ENCODE results near the gene DRG1. TPM values are rescaled to one million over a fixed set of nuclear protein-coding genes. Genes with fewer than 3 reads are reported as not detected.

The DRG1 gene
- polyA plus RNA-seq, 3 donors: 24.7 to 81.3 (median 68.2) TPM

- Mint-ChIP-seq H3K9me3 (peaks cover 0 to 3% (median 0%) of the 10 kb centered on the region in 7 donors), H3K4me1 (no peaks in the 10 kb centered on the region), H3K27me3 (ENCODE audit: low read depth in 3 of 3) (no peaks in the 10 kb centered on the region), H3K36me3 (peaks cover 73 to 94% of the 10 kb centered on the region in 2 donors), H3K4me3 (no peak overlapping the region), H3K27ac (peak overlapping the region in 1 of 7 donors; percentile 40)
- no peaks in the 10 kb centered on the region for H3K9me3 ChIP-seq (replicated peaks in 1 of 2; ENCODE audit: control insufficient read depth in 1 of 2, insufficient read depth in 1 of 2, low read length in 2 of 2)
- intact Hi-C loops (cut with micrococcal nuclease): no loop called here
- no CpG with 5 or more reads among the region's 9 CpGs for WGBS (ENCODE audit: insufficient coverage)
- H3K27ac ChIP-seq (ENCODE audit: low read depth in 1 of 2, low read length in 2 of 2): no peak overlapping the region
- peaks cover 12% of the 10 kb centered on the region for H4K20me1 ChIP-seq (ENCODE audit: insufficient read depth, low read length)
- no peak overlapping the region for H3K4me2 ChIP-seq (replicated peaks; ENCODE audit: extremely low read depth, low read length, poor library complexity, severe bottlenecking)
- no peak for TF ChIP-seq CTCF (IDR thresholded peaks at IDR 0.05)
- no peak for DNase-seq
- no peaks in the 10 kb centered on the region for H3K4me1 ChIP-seq (ENCODE audit: control insufficient read depth in 1 of 2, insufficient read depth in 2 of 2, low read length in 2 of 2)
- H3K4me3 ChIP-seq (replicated peaks in 1 of 3; ENCODE audit: low read depth in 2 of 3, low read length in 3 of 3): no peak overlapping the region
- H3K9ac ChIP-seq (ENCODE audit: insufficient read depth, low read length, poor library complexity, severe bottlenecking): no peak overlapping the region
- H3K79me2 ChIP-seq (ENCODE audit: insufficient read depth, low read length): peaks cover 4% of the 10 kb centered on the region
- H3K36me3 ChIP-seq (replicated peaks in 1 of 2; ENCODE audit: control insufficient read depth in 1 of 2, insufficient read depth in 2 of 2, low read length in 2 of 2): peaks cover 80 to 97% of the 10 kb centered on the region in 2 donors
- H3K27me3 ChIP-seq (ENCODE audit: control insufficient read depth in 2 of 2, insufficient read depth in 2 of 2, low read length in 2 of 2): no peaks in the 10 kb centered on the region
- no peak overlapping the region for H2AFZ ChIP-seq (ENCODE audit: insufficient read depth, low read depth, low read length, poor library complexity, severe bottlenecking)
These were observed 26.1 kb downstream of the DRG1 start for GRCh38 chr22:31425331-31426050.

- H3K4me3 Mint-ChIP-seq: no peak overlapping the region
- H2AFZ ChIP-seq (ENCODE audit: insufficient read depth, low read depth, low read length, poor library complexity, severe bottlenecking): no peak overlapping the region
- H3K4me3 ChIP-seq (replicated peaks in 1 of 3; ENCODE audit: low read depth in 2 of 3, low read length in 3 of 3): no peak overlapping the region
- no peaks in the 10 kb centered on the region for H3K9me3 ChIP-seq (replicated peaks in 1 of 2; ENCODE audit: control insufficient read depth in 1 of 2, insufficient read depth in 1 of 2, low read length in 2 of 2)
- H3K4me2 ChIP-seq (replicated peaks; ENCODE audit: extremely low read depth, low read length, poor library complexity, severe bottlenecking): no peak overlapping the region
- H3K4me1 Mint-ChIP-seq: no peaks in the 10 kb centered on the region
- peaks cover 0 to 3% (median 0%) of the 10 kb centered on the region in 7 donors for H3K9me3 Mint-ChIP-seq
- no peak for TF ChIP-seq CTCF (IDR thresholded peaks at IDR 0.05)
- WGBS (ENCODE audit: insufficient coverage): 83% methylated on average over 3 of the region's 5 CpGs
- H3K27ac Mint-ChIP-seq: peak overlapping the region in 1 of 7 donors; percentile 61
- H3K27me3 ChIP-seq (ENCODE audit: control insufficient read depth in 2 of 2, insufficient read depth in 2 of 2, low read length in 2 of 2): no peaks in the 10 kb centered on the region
- no peak overlapping the region for H3K9ac ChIP-seq (ENCODE audit: insufficient read depth, low read length, poor library complexity, severe bottlenecking)
- no peak overlapping the region for H3K27ac ChIP-seq (ENCODE audit: low read depth in 1 of 2, low read length in 2 of 2)
- no peaks in the 10 kb centered on the region for H3K27me3 Mint-ChIP-seq (ENCODE audit: low read depth in 3 of 3)
- no peak for DNase-seq
- H4K20me1 ChIP-seq (ENCODE audit: insufficient read depth, low read length): peaks cover 19% of the 10 kb centered on the region
- H3K4me1 ChIP-seq (ENCODE audit: control insufficient read depth in 1 of 2, insufficient read depth in 2 of 2, low read length in 2 of 2): no peaks in the 10 kb centered on the region
- intact Hi-C loops (cut with micrococcal nuclease): no loop called here
- peaks cover 72 to 100% of the 10 kb centered on the region in 2 donors for H3K36me3 ChIP-seq (replicated peaks in 1 of 2; ENCODE audit: control insufficient read depth in 1 of 2, insufficient read depth in 2 of 2, low read length in 2 of 2)
- peaks cover 4% of the 10 kb centered on the region for H3K79me2 ChIP-seq (ENCODE audit: insufficient read depth, low read length)
- peaks cover 86 to 99% of the 10 kb centered on the region in 2 donors for H3K36me3 Mint-ChIP-seq
These were observed 32.5 kb downstream of the DRG1 start for GRCh38 chr22:31431950-31432349.

Measured in CD14-positive monocyte (primary cell).